Gastrocnemius medialis (tissue), 4 donors: ENCODE measurements around the gene OBSCN. TPM values are rescaled to one million over a fixed set of nuclear protein-coding genes. Genes with fewer than 3 reads are reported as not detected.
A peak's percentile ranks its signal among the peaks of the same experiment; 100 is the strongest.

Experiments used
- ATAC-seq, 2 donors: fragments of 150-250 bp; one replicate each; pipeline ENCODE4 v1.9.1; 2016
- DNase-seq, 2 donors: peaks; one replicate each; pipeline ENCODE4 v3.0.0-alpha.2; 2019
- H3K27ac ChIP-seq, 4 donors: fragments of 200-600 bp; sonication (generic); 1 replicate in 1 of 4; 2 replicates in 3 of 4; pipeline ENCODE4 v1.5.1; 2016 to 2018; ENCODE audit warnings: mild to moderate bottlenecking in 2 of 4, moderate library complexity in 1 of 4
- H3K27me3 ChIP-seq, 3 donors: fragments of 200-600 bp; sonication (generic) in 2 of 3; 1 replicate in 1 of 3; 2 replicates in 2 of 3; pipeline versions ENCODE4 v1.5.1 to v1.6.0; 2016 to 2019; ENCODE audit warnings: mild to moderate bottlenecking in 1 of 3, moderate library complexity in 1 of 3
- H3K36me3 ChIP-seq, 2 donors: fragments of 200-600 bp; sonication (generic) in 1 of 2; one replicate each; pipeline ENCODE4 v1.5.1; 2017 to 2018
- H3K4me1 ChIP-seq, 2 donors: fragments of 200-600 bp; sonication (generic) in 1 of 2; one replicate each; pipeline ENCODE4 v1.5.1; 2016 to 2017; ENCODE audit warnings: mild to moderate bottlenecking in 2 of 2
- H3K4me3 ChIP-seq, 4 donors: fragments of 200-600 bp; sonication (generic) in 3 of 4; 1 replicate in 1 of 4; 2 replicates in 3 of 4; pipeline ENCODE4 v1.5.1; 2016 to 2019; ENCODE audit warnings: mild to moderate bottlenecking in 2 of 4
- H3K9me3 ChIP-seq, 3 donors: fragments of 200-600 bp; sonication (generic) in 2 of 3; 1 replicate in 1 of 3; 2 replicates in 2 of 3; pipeline ENCODE4 v1.5.1; 2016 to 2019
- POLR2A ChIP-seq, 2 donors: fragments of 450-650 bp; IDR thresholded peaks; one replicate each; pipeline ENCODE4 v1.6.1; 2017; ENCODE audit warnings: antibody characterized with exemption in 2 of 2, mild to moderate bottlenecking in 2 of 2, moderate library complexity in 2 of 2
- in situ Hi-C, 4 donors: fragments of 200-750 bp; cut with MboI; loops; one replicate each; pipeline versions ENCODE4 v1.15.0 to v1.8.0; 2017; ENCODE audit warnings: low sequenced_read_pairs in 4 of 4
- intact Hi-C: fragments of 100-400 bp; cut with DNase I; formaldehyde crosslinking; loops from one replicate; pipeline ENCODE4 v1.15.1; 2023; ENCODE audit warnings: low total_unique reads
- total RNA-seq, 4 donors: library from RNA; depleted of rRNA; stranded (reverse); fragments of >200 nt; gene quantifications; one replicate each; pipeline versions ENCODE4 v1.1.0 to v1.2.3, GENCODE V29; 2016
- TF ChIP-seq, protein P1 (sequence below), 5 experiments: fragments of 450-650 bp in 3 of 5; fragments of 200-600 bp in 2 of 5; sonication (generic) in 2 of 5; IDR thresholded peaks in 4 of 5; conservative IDR thresholded peaks in 1 of 5; 1 replicate in 4 of 5; 2 replicates in 1 of 5; pipeline ENCODE4 v1.5.1; 2016 to 2019; ENCODE audit warnings: antibody characterized with exemption in 5 of 5, mild to moderate bottlenecking in 3 of 5, moderate library complexity in 3 of 5

Gene OBSCN
- total RNA-seq, 4 donors from 2014 or later = 798 to 1,571 (median 1,162) TPM

DNA sequence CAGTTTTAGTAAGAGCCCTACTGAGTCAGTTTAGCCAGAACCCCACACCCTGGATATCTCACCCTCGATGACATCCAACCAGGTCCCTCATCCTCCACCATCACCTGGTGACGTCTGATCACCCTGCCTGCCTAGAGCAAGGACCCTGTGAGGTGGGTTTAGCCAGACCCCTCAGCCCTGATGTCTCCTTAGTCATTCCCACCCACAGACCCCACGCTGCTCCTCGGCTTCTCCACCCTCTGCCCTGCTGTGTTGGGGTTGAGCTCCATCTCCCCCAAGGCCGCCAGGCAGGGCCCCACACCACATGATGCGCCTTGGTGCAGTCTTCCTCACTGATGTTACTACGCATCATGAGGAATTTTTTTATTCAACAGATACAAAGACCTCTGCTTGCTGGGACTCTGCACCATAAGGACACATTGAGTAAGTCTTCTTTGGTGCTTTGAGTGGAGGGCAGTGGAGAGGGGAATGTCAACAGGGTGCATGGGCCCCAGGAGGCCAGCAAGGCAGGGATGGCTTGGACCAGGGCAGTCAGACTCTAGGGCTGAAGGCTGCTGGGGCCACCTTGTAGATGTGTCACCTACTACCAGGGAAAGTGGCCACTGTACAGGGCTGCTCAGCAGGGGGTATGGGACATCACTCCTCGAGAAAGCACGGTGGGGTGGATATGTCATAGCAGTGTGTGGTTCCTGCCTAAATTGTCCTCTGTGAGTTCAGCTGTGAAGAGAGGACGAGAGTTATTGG, 43.9 kb upstream of the OBSCN start:
- Histone ChIP-seq H3K4me1 (peaks cover 31 to 39% of the 10 kb centered on the region in 2 donors), H3K4me3 (no peak overlapping the region), H3K27ac (peak overlapping the region; percentile 54 to 100 (median 98)), H3K27me3 (peaks cover 0 to 6% (median 3%) of the 10 kb centered on the region in 3 donors), H3K36me3 (no peaks in the 10 kb centered on the region), H3K9me3 (no peaks in the 10 kb centered on the region)
- TF ChIP-seq, protein P1, sequence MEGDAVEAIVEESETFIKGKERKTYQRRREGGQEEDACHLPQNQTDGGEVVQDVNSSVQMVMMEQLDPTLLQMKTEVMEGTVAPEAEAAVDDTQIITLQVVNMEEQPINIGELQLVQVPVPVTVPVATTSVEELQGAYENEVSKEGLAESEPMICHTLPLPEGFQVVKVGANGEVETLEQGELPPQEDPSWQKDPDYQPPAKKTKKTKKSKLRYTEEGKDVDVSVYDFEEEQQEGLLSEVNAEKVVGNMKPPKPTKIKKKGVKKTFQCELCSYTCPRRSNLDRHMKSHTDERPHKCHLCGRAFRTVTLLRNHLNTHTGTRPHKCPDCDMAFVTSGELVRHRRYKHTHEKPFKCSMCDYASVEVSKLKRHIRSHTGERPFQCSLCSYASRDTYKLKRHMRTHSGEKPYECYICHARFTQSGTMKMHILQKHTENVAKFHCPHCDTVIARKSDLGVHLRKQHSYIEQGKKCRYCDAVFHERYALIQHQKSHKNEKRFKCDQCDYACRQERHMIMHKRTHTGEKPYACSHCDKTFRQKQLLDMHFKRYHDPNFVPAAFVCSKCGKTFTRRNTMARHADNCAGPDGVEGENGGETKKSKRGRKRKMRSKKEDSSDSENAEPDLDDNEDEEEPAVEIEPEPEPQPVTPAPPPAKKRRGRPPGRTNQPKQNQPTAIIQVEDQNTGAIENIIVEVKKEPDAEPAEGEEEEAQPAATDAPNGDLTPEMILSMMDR (IDR thresholded peaks at IDR 0.05 in 4 of 5, conservative IDR thresholded peaks at IDR 0.05 in 1 of 5) = no peak
- no peak for TF ChIP-seq POLR2A (IDR thresholded peaks at IDR 0.05)
- intact Hi-C loops (no loop called here), in situ Hi-C loops (no loop called here)
- no peak for ATAC-seq
- DNase-seq = no peak

DNA sequence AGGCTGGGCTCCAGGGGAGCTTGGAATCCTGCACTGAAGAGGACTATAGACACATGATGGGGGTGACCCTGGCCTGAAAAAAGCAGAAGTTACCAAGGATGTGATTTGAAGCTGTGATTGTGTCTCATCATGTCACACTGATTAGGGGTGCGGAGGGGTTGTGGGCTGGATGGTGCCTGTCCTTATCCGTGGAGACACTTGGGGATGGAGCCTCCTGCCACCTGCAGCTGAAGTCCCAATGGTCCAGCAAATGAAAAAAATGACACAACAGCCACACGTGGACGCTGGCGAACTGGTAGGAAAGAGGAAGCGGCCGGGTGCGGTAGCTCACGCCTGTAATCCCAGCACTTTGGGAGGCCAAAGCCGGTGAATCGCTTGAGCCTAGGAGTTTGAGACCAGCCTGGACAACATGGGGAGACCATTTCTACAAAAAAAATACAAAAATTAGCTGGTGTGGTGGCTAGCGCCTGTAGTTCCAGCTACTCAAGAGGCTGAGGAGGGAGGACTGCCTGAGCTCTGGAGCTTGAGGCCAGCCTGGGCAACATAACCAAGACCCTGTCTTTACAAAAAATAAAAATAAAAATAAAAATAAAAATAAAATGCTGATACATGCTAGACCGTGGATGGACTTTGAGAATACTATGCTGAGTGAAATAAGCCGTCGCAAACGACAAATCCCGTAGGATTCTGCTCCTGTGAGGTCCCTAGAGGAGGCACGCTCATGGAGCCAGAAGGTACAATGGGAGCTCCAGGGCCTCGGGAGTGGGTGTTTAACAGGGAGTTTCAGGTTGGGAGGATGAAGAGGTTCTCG, 43.1 kb upstream of the OBSCN start:
- peak overlapping the region; percentile 63 to 96 (median 66) for H3K4me3 ChIP-seq
- H3K9me3 ChIP-seq = no peaks in the 10 kb centered on the region
- no peak for DNase-seq
- H3K27me3 ChIP-seq = peaks cover 0 to under 1% (median 0%) of the 10 kb centered on the region in 3 donors
- H3K36me3 ChIP-seq = no peaks in the 10 kb centered on the region
- in situ Hi-C loops (no loop called here), intact Hi-C loops (loop anchor here (1.0 kb wide), 1 partner anchor 24 kb away; the partner anchor contains the start of gene GUK1)
- peaks cover 31 to 39% of the 10 kb centered on the region in 2 donors for H3K4me1 ChIP-seq
- ATAC-seq = peak; percentile 3 to 17
- peak overlapping the region; percentile 97 to 100 (median 99) for H3K27ac ChIP-seq
- TF ChIP-seq POLR2A (IDR thresholded peaks at IDR 0.05) = no peak
- TF ChIP-seq, protein P1 (IDR thresholded peaks at IDR 0.05 in 4 of 5, conservative IDR thresholded peaks at IDR 0.05 in 1 of 5) = no peak

DNA sequence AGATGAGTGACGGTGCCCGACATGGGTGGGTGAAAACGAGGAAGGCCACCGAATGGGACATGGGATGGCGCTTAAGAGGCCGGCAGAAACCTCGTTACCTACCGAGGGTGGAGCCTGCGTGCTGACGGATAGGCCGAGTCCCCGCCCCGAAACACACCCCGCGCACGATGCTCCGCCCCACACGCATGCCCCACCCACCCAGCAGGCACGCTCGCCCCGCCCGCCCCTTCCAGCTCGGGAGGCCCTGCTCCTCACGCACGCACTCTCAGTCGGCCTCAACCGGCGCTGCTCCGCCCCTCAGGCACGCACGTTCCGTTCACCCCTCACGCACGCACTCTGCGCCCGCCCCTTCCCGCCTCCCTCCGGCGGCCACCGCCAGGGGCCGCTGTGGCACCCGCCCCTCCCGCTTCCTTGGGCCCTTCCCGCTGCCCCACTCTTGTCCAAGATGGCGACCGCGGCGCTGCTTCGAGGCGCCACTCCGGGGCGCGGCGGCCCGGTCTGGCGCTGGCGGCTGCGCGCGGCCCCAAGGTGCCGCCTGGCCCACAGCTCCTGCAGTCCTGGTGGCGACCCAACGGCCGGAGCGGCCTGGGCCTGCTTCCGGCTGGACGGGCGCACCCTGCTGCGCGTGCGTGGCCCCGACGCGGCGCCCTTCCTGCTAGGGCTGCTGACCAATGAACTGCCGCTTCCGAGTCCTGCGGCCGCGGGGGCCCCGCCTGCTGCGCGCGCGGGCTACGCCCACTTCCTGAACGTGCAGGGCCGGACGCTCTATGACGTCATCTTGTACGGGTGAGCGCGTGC, 42.3 kb upstream of the OBSCN start, which contains the start of gene IBA57:
Gene IBA57, plus strand, starts transcription at position 433 of the 798 bp plus-strand sequence. Its CDS starts 13 bp downstream, at position 446.
- in situ Hi-C loops (no loop called here), intact Hi-C loops (loop anchor here (1.0 kb wide), 4 partner anchors 25 to 83 kb away; partner anchors contain the start of genes ARF1 and GUK1)
- peak; percentile 96 to 97 for TF ChIP-seq POLR2A (IDR thresholded peaks at IDR 0.05)
- TF ChIP-seq, protein P1 (IDR thresholded peaks at IDR 0.05 in 4 of 5, conservative IDR thresholded peaks at IDR 0.05 in 1 of 5) = peak; percentile 89 to 100 (median 99)
- no peaks in the 10 kb centered on the region for H3K27me3 ChIP-seq
- H3K36me3 ChIP-seq = no peaks in the 10 kb centered on the region
- H3K9me3 ChIP-seq = no peaks in the 10 kb centered on the region
- DNase-seq (peak; percentile 99), ATAC-seq (peak; percentile 78 to 80)
- H3K4me1 ChIP-seq = peaks cover 31 to 39% of the 10 kb centered on the region in 2 donors
- peak within 1 kb of the TSS; percentile 97 to 100 (median 99) for H3K27ac ChIP-seq
- H3K4me3 ChIP-seq = peak within 1 kb of the TSS; percentile 64 to 96 (median 66)
